WERI-Rb-1 (cell line): ENCODE data around the gene GNA15.
A peak's percentile ranks its signal among the peaks of the same experiment; 100 is the strongest.
"Not testable (repeated sequence)": the region's sequence is repeated elsewhere in the genome, so short reads cannot be mapped to it uniquely, and the experiment has no call there.

Experiments
- DNase-seq: peaks from one replicate; pipeline ENCODE4 v3.0.0-alpha.2; 2020
- H3K27ac ChIP-seq: fragments of 250-450 bp; sonication (Bioruptor Pico); 2 replicates; pipeline ENCODE4 v1.5.1; 2020; ENCODE audit warnings: mild to moderate bottlenecking, moderate library complexity
- H3K27me3 ChIP-seq: fragments of 250-450 bp; sonication (Bioruptor Pico); 2 replicates; pipeline ENCODE4 v1.5.1; 2021; ENCODE audit warnings: mild to moderate bottlenecking, low read depth, moderate library complexity; ENCODE audit not compliant: insufficient read depth, severe bottlenecking
- H3K36me3 ChIP-seq: fragments of 250-450 bp; sonication (Bioruptor Pico); 2 replicates; pipeline ENCODE4 v1.5.1; 2020; ENCODE audit warnings: mild to moderate bottlenecking, moderate library complexity
- H3K4me3 ChIP-seq: 2 replicates; pipeline ENCODE4 v1.5.1; 2011; ENCODE audit warnings: low read depth, mild to moderate bottlenecking, control low read depth, low read length
- H3K9me3 ChIP-seq: fragments of 250-450 bp; sonication (Bioruptor Pico); 2 replicates; pipeline ENCODE4 v1.5.1; 2021; ENCODE audit warnings: mild to moderate bottlenecking, moderate library complexity; ENCODE audit not compliant: severe bottlenecking
- TF ChIP-seq, protein P1 (sequence below): IDR thresholded peaks from 2 replicates; pipeline ENCODE4 v1.5.1; 2011; ENCODE audit warnings: low read depth, mild to moderate bottlenecking, control low read depth, inconsistent platforms, low read length

GNA15 gene

DNA sequence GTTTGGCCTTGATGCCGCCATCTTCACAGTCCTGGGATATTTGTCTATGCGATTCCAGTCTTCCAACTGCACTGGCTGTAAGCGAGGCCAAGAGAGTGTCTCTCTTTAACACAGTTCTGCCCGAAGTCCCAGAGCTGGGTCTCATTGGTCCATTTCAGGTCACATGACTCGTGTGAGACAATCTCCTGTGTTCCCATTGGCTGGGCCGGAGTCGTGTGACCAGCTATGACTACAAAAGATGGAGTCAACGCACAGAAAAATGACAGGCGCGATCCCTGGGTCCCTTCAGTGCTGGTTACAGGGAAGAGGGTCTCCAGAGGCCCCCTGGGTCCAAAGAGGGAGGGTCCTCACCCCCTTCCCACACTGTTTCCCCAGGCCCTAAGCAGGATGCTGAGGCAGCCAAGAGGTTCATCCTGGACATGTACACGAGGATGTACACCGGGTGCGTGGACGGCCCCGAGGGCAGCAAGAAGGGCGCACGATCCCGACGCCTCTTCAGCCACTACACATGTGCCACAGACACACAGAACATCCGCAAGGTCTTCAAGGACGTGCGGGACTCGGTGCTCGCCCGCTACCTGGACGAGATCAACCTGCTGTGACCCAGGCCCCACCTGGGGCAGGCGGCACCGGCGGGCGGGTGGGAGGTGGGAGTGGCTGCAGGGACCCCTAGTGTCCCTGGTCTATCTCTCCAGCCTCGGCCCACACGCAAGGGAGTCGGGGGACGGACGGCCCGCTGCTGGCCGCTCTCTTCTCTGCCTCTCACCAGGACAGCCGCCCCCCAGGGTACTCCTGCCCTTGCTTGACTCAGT is 26.8 kb downstream of the GNA15 start:
- TF ChIP-seq, protein P1, sequence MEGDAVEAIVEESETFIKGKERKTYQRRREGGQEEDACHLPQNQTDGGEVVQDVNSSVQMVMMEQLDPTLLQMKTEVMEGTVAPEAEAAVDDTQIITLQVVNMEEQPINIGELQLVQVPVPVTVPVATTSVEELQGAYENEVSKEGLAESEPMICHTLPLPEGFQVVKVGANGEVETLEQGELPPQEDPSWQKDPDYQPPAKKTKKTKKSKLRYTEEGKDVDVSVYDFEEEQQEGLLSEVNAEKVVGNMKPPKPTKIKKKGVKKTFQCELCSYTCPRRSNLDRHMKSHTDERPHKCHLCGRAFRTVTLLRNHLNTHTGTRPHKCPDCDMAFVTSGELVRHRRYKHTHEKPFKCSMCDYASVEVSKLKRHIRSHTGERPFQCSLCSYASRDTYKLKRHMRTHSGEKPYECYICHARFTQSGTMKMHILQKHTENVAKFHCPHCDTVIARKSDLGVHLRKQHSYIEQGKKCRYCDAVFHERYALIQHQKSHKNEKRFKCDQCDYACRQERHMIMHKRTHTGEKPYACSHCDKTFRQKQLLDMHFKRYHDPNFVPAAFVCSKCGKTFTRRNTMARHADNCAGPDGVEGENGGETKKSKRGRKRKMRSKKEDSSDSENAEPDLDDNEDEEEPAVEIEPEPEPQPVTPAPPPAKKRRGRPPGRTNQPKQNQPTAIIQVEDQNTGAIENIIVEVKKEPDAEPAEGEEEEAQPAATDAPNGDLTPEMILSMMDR, result no peak
- no peaks in the 10 kb centered on the region for H3K27me3 ChIP-seq
- DNase-seq, result no peak
- H3K27ac ChIP-seq, result no peak overlapping the region
- peaks cover 7% of the 10 kb centered on the region for H3K9me3 ChIP-seq
- H3K36me3 ChIP-seq, result no peaks in the 10 kb centered on the region
- H3K4me3 ChIP-seq, result no peak overlapping the region

DNA sequence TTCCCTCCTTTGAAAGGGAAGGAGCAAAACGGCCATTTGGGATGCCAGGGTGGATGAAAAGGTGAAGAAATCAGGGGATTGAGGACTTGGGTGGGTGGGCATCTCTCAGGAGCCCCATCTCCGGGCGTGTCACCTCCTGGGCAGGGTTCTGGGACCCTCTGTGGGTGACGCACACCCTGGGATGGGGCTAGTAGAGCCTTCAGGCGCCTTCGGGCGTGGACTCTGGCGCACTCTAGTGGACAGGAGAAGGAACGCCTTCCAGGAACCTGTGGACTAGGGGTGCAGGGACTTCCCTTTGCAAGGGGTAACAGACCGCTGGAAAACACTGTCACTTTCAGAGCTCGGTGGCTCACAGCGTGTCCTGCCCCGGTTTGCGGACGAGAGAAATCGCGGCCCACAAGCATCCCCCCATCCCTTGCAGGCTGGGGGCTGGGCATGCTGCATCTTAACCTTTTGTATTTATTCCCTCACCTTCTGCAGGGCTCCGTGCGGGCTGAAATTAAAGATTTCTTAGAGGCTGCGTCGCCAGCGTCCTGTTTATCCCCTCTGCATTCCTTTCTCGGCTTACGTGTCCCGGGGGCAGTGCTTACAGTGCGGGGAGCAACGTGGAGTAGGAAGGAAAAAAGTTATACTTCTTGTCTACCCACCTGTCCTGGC is 27.5 kb downstream of the GNA15 start:
- Histone ChIP-seq H3K27me3 (no peaks in the 10 kb centered on the region), H3K36me3 (no peaks in the 10 kb centered on the region), H3K27ac (no peak overlapping the region), H3K4me3 (peak overlapping the region; percentile 39), H3K9me3 (peaks cover 7% of the 10 kb centered on the region)
- peak; percentile 77 for DNase-seq
- TF ChIP-seq, protein P1, result peak; percentile 99

DNA sequence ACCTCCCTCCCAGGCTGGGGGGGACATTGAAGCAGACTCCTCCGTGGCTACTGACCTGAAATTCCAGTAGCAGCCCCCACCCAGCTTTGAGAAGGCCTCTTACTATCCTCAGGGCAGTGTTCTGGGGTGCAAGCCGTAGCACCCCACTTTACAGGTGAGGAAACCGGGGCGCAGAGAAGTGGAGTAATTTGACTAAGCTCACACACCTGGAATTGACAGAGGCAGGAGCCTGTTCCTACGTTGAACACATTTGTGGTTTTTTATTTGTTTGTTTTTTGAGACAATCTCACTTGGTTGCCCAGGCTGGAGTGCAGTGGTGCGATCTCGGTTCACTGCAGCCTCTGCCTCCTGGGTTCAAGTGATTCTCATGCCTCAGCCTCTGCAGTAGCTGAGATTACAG is 28.1 kb downstream of the GNA15 start:
- Histone ChIP-seq H3K36me3 (no peaks in the 10 kb centered on the region), H3K27ac (no peak overlapping the region), H3K27me3 (no peaks in the 10 kb centered on the region), H3K9me3 (peaks cover 3% of the 10 kb centered on the region), H3K4me3 (no peak overlapping the region)
- TF ChIP-seq, protein P1, result no peak
- DNase-seq, result no peak

DNA sequence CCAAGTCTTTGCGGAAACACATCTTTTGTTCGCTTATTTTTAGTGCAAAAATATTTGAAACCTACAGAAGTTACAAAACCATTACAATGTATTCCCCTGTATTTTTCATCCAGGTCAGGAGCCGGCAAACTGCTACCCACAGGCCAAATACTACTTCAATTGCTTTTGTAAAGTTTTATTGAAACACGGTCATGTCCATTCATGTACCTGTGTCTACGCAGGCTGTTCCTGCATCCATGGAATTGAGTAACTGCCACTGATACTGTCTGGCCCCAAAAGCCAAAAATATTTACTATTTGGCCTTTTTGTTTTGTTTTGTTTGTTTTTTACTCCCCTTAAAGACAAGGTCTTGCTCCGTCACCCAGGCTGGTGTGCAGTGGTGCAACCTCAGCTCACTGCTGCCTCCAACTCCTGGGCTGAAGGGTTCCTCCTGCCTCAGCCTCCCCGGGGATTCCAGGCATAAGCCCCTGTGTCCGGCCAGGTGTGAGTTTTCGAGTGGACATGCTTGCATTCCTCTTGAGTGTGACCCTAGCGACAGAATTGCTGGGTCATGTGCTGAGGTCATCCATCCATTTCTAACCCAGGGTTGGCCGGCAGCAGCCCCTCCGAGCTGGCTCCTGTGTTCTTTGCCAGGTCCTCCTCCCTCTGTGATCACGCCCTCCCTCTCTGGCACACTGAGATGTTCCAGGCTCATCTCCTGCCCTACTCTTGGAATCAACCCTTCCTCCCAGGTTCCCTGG is 31.9 kb downstream of the GNA15 start:
- DNase-seq, result no peak
- TF ChIP-seq, protein P1, result no peak
- Histone ChIP-seq H3K9me3 (no peaks in the 10 kb centered on the region), H3K4me3 (no peak overlapping the region), H3K36me3 (no peaks in the 10 kb centered on the region), H3K27me3 (no peaks in the 10 kb centered on the region), H3K27ac (no peak overlapping the region)

DNA sequence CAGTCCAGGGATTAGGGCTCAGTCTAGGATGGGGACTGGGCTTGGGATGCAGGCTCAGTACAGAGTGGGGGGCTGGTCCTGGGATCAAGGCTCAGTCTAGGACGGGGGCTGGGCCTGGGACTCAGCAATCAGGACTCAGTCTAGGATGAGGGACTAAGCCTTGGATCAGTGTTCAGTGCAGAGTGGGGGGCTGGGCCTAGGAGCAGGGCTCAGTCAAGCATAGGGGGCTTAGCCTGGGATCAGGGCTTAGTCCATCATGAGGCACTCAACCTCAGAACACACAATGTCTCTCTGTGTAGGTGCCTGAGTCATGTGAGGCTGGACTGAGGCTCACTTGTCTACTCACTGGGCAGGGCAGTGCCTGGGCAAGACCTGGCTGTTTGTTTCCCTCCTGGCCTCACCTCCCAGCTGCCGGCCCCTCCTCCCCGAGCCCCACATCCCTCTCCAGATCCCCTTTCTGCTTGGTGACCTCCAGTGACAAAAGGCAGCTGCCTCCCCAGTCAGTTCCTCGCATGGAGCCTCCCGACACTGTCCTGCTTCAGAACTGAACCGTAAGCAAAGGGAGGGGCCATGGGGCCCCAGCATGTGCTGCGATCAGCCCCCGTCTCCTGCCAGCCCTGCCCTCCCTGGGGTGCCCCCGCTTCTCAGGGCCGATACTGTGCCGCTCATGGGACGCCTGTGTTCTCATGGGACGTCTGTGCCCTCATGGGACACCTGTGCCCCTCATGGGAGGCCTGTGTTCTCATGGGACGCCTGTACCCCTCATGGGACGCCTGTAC is 36.2 kb downstream of the GNA15 start:
- no peak overlapping the region for H3K27ac ChIP-seq
- H3K27me3 ChIP-seq, result no peaks in the 10 kb centered on the region
- no peaks in the 10 kb centered on the region for H3K9me3 ChIP-seq
- no peaks in the 10 kb centered on the region for H3K36me3 ChIP-seq
- no peak overlapping the region for H3K4me3 ChIP-seq
- DNase-seq, result no peak
- TF ChIP-seq, protein P1, result no peak

DNA sequence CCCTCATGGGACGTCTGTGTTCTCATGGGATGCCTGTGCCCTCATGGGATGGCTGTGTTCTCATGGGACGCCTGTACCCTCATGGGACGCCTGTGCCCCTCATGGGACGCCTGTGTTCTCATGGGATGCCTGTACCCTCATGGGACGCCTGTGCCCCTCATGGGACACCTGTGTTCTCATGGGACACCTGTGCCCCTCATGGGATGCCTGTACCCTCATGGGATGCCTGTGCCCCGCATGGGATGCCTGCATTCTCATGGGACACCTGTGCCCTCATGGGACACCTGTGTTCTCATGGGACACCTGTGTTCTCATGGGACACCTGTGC is 36.8 kb downstream of the GNA15 start:
- H3K27me3 ChIP-seq, H3K4me3 ChIP-seq, H3K27ac ChIP-seq: not testable (repeated sequence)

More for the DNA sequence above, 36.8 kb downstream of the GNA15 start:
- DNase-seq, H3K9me3 ChIP-seq, H3K36me3 ChIP-seq: not testable (repeated sequence)
